ENCODE results near the gene MXD4.
A peak's percentile ranks its signal among the peaks of the same experiment; 100 is the strongest.

MXD4 gene

DNA sequence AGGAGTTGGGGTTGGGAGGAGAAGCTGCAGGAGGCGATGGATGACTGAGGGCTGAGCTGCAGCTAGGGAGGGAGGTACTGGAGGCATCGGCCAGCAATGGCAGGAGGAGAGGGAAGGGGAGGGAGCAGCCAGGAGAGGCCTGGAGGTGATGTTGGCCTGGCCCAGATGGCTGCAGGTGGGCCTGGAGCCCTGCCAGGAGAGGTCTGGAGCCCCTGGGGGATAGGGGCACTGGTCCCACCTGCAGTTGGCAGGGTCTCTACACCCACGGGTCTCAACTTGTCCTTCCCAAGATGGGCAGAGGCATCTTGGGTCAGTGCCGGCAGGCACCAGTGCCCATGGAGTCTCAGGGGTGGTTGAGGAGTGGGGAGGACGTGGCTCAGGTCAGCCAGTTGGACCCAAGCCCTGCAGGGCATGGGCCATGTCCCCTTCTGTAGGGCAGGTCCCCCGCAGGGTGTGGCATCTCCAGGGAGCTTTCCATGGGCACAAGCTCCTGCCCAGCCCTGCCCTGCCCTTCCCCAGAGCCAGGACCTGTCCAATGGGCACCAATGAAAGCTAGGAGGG lies 2.7 kb upstream of the MXD4 start:
- no peak for DNase-seq

DNA sequence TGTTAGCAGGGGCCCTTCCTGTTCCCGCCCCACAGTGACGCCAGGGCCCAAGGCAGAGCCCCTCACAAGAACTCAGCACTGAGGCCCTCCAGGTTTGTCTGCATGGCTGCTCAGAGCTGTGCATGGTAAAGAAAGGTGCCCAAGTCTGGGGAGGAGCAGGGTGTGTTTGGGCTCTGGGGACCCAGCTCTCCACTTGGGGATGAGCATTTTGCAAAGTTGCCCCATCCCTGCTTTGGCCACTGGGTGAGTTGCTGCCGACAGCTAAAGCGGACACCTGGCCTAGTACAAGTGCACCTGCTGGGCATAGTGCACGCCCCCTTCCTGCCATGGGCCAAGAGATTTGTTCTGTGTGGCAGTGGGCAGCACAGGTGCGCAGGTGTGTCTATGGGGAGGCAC lies 2.0 kb upstream of the MXD4 start:
- peak in 1 of 58 donors; percentile 25 for DNase-seq

DNA sequence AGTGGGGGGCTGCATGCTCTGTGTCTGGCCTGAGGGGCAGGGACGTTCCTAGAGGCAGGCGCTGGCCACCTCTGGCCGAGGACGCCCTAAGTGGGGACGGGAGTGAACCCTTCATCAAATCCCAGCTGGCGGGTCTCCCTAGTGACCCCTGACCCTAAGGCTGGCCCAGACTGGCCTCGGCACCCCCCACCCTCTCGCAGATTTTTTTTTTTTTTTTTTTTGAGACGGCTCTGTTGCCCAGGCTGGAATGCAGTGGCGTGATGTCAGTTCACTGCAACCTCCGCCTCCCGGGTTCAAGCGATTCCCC lies 988 bp upstream of the MXD4 start:
- DNase-seq: no peak

DNA sequence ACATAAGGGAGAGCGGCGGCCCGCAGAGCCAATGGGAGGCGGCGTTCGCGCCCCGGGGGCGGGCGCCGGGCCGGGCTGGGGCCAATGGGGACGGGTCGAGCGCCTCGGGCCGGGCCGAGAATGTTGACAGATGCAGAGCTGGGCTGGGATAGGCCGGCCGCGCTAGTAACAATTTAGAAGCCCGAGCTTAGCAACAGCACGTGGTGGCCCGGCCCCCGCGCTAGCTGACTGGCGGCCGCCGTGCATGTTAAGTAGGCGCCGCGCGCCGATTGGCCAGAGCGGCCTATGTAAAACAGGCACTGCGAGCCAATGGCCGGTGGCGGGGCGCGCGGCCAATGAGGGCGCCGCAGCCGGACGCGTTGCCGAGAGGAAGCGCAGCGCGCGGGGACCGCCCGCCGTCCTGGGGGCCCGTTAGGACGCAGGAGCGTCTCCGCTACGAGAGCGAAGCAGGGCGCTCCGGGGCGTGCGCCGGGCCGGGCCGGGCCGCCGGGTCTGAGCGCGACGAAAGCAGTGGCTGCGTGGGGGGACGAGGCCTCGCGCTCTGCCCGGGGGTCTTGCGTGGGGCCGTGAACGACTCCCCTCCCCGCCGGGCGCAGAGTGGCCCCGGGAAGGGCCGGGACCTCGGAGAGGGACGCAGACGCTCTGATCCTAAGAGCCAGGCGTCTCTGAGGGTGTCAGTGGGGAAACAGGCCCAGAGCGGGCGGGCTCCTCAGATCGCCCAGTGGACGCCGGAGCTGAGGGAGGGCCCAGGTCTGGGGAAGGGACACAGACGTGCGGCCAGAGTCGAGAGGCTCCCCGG lies 435 bp upstream of the MXD4 start:
- peak; percentile 80 to 100 (median 99) for DNase-seq

DNA sequence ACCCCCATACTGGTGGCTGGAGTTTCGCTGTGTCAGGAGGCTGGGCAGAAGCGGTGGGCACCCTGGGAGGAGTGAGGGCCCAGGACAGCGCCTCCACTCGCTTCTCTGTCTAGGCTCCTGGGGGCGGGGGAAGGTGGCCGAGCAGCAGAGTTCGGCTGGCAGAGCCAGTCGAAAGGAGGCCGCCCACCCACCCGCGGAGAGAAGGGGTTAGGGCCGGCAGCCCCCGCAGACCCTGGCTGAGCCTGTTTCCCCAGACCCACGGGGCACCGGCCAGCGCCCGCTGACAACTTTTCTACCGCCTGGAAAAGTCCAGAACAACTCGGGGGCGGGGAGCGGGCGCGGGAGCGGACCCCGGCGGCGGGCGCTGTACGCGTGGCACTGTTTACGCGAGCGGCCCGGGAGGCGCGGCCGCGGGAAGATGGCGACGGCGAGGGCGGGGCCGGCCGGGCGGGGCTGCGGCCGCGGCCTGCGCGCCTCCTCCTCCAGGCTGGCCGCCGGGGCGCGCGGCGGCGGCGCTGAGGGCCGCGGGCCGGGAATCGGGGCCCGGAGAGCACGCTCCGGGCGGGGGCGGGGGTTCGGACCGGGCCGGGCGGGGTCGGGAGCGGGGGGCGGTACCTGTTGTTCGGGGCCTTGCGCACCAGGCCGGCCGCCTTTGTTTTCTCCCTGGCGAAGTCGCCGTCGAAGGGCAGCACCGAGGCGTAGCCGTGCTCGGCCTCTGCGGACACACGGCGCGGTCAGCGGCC lies 628 bp downstream of the MXD4 start:
- peak in 5 of 58 donors; percentile 29 to 51 (median 44) for DNase-seq

DNA sequence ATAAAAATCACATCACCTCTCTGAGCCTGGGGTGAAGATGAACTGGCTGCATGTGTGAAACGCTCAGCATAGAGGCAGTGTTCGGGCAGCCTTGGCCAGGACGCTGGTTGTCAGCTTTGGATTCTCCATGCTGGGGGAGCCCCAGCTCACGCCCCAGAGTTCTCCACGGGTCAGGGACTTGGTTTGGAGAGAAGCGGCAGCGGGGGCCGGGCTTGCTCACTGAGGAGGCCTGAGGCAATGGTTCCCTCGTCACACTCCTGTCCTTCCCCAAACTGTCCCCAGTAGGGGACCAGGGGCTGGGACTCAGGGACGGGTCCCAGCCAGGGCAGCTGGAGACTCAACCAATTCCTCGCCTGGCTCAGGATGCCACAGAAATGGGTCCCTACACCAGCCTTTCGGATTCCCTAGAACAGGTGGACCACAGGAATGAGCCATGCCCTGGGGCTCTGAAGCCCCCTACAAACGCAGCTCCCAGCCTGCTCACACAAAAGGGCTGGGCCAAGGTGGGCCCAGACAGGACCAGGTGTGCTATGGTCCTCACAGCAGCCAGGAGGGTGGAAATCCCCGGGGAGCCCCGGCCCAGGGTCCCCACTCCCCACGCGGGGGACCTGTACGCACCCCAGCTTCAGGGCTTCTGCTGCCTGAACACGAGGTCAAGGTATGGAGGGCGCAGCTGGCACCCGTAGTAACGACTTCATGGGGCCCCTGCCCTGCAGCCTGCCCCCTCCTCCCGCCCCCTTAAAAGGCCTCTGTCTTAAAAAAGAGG lies 1.4 kb downstream of the MXD4 start:
- DNase-seq: no peak

DNA sequence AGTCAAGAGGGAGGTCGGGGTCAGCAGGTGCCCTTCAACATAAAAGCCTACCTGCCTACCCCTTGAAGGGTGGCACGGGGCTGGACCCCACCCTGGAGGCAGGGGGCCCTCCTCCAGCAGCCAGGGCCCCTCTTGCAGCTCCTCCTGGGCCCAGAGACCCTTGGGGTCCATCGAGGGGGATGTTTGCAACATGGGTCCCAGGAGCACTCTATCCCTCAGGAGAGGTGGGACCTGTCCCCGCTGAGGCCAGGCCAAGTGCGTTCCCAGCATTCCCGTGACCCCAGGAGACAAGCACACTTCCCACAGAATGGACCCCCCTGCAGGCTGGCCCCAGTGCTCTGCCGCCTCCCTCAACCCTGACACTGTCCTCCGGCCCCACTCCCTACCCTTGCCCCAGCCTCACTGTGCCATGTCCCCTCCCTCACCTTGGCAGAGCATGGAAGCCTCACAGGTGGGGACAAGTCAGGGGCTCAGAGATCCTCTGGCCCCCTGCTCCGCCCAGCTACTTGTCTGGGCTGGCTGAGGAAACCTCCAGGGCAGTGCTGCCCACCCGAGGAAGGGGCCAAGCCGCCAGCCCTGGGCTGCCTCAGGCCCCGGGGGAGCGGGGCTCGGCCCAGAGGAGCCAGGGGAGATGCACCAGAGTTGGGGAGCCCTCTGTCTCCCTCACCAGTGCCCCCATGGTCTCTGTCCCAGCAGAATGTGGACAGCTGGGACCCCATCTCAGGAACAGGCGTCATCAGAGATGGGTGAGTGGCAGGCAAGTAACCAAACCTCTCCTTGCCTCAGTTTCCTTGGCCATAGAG lies 2.2 kb downstream of the MXD4 start:
- no peak for DNase-seq

DNA sequence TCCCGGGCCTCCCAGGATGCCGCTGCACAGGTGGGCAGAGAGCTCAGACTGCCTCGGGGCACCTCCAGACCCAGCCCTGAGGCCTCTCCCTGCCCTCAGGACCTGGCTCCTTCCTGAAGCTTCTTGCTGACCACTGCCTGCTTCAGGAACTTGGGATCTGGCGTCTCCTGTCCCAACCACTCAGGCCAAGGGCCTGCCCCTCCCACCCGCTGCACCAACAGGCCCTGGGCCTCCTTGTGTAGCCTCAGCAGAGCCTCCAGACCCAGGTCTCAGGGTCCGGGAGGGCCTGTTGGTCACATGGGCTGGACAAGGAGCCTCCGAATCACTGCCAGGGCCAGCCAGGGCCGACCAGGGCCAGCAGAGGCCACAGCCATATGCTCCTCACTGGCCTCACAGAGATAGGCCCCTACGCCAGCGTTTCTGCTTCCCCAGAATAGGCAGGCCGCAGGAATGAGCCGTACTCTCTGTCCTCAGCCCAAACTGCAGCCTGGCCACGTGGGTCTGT lies 2.8 kb downstream of the MXD4 start:
- DNase-seq: no peak

DNA sequence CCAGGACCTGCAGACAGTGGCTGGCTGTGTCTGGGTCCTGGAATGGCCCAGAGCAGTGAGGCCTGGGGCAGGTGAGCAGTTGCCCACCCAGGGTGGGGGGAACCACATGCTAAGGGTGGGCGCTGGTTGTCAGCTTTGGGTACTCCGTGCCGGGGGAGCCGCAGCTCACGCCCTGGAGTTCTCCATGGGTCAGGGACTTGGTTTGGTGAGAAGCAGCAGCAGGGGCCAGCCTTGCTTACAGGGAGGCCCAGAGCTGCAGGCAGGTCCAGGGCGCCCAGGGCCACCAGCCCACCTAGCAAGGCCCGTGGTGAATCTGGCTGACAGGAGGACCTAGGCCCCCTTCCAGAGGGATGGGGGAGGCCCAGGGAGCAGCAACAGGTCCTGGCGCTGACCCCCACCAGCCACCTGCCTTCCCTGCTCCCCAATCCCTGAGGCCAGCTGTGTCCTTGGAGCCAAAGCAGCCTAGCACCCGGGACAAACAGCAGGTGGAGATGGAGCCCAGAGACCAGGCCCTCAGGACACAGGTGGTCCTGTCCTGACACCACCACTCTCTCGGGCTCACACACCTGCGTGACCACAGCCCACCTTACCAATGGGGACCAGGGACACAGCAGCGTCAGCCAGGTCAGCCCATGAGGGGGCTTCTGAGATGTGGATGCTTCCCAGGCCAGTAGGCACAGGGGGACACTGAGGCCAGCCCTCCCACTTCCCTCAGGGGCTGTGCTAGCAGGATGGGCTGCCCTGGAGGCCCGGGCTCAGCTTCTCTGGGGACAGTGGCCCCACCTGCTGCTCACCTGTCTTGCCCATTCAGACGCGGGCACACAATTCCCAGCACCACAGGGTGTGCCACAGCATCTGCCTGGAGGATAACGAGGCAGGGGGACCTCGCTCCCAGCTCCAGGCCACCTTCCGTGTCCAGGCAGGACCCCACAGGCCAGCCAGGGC lies 3.5 kb downstream of the MXD4 start:
- no peak for DNase-seq

DNA sequence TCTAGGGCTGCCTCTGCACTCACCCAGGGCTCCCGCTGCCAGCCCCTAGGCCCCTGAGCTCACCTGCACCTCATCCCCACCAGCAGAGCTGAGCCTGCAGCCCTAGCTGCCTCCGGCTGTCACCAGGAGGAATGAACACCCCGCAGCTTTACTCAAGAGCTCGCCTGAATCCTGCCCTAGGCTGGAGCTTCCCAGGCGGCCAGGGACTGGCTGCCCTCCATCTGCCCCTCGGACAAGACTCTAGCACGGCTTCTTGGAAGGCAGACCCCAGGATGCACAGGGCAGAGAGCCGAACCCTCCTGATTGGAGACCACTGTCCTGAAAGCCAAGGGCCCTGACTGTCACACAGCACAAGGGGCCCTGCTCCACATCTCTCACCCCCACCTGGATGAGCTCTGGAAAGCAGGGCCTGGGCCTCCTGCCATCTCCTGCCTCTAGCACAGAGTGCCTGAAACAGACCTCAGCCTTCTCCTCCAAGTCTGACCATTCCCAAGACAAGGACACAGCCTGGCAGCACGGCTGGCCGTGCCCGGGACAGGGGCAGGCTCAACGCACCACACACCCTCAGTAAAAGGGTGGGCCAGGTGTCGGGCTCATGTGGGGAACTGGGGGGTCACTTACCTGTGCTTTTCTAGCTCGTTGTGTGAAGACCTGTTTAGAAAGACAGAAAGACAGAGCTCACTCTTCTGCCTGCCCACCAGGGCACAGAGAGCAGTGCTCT lies 4.4 kb downstream of the MXD4 start:
- DNase-seq: no peak

DNA sequence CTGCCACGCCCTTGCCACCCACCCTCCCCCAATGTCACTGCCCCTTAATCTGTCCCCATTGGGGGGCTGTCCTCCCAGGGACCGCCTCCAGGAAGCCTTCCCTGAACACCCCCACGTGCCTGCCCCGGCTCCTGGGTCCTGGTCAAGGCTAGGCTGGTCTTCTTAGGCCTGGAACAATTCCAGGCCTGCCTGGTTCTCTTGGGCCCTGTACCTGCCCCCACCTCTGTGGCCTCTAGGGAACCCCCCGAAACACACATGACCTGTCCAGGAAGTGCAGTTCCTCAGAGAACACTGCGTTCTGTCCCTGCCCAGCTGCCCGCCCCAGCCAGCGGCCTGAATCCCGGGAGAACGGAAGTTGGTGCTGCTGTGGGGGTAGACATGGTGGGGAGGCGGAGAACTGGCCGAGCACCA lies 5.1 kb downstream of the MXD4 start:
- DNase-seq: peak in 1 of 58 donors; percentile 38

DNA sequence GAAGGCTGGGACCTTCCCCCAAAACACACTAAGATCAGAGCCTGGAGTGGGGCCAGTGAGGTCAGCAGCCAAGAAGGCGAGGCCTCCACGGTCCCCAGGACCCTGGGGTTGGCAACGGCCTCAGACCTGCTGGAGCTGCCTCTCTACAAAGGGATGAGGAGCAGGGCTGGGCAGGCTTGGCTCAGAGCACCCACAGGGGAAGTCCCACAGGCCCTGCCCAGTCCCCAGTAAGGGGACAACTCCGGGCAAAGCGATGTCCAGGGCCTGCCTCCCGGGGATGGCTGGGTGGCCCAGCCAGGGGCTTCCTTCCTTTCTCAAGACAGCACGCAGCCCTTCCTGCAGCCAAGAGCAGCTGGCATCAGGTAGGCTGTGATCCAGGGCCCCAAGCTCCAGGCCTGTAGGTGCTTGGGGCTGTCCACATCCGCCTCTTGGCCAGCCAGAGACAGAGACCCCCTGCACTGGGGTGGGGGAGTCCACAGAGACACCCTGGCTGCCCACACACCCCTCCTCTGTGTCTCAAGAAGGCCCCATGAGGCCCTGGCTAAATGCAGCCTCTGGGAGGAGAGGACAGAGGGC lies 5.7 kb downstream of the MXD4 start:
- no peak for DNase-seq

DNA sequence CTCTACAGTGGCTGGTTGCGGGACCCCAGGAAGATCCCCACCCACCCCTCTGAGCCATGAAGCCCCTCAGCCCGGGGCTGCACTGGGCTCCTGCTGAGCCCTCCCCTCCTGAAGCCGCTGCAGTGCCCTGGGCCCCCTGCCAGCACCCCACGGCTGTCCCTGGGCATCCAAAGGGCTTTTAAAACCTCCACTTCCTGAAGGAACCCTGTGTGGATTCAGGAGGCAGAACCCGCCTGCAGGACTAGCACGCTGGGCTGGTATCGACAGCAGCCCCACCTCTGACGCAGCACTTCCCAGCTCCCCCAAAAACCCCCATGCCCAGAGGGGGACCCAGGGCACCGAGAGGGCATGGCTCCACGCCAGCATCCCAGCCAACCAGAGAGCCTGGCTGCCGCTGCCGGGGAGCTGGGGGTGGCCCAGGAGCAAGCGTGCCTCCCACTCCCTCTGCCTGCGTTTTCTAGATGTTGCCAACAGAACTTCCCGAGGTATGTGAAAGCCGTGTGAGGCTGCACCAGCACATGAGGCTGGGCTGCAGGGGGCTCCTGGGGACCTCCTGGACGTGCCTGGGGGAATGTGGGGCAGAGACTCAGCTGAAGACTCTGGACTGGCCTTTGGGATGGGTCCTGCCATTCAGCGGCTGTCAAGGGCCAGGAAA lies 6.3 kb downstream of the MXD4 start:
- DNase-seq: peak in 15 of 58 donors; percentile 22 to 62 (median 42)

DNA sequence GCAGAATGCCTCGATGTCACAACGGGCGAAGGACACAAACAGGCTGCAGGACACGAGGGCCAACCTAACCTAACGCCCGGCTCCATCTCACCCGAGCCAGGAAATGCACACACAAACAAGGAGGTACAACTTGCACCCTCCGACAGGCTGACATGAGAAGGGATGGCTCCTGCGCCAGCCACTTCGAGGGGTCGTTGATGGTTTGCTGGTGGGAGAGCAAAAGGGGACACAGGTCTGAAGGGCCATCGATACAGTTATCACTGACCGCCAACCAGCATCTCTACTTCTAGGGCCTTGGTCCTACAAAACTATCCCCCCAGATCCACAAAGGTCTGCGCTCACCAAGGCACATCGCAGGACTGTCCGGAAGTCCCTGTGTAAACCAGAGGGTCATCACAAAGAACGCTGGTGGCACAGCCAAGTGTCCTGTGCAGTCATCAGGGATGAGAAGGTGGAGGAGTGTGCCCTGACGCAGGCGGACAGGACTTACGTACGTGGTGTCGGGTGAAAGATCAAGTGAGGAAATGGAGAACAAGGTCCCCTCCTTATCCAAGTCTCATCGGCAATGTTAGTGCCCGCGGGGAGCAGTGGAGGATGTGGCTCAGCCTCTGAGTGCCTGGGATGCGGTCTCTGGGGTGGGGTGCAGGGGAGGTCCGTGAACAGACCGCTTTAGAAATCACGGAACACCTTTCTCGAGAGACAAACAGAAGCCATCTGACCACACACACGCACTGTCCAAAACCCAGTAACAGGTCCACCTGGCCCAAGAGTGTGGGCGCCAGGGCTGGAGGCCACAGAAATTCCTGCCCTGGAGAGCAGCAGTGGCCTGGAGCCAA lies 7.0 kb downstream of the MXD4 start:
- no peak for DNase-seq

DNA sequence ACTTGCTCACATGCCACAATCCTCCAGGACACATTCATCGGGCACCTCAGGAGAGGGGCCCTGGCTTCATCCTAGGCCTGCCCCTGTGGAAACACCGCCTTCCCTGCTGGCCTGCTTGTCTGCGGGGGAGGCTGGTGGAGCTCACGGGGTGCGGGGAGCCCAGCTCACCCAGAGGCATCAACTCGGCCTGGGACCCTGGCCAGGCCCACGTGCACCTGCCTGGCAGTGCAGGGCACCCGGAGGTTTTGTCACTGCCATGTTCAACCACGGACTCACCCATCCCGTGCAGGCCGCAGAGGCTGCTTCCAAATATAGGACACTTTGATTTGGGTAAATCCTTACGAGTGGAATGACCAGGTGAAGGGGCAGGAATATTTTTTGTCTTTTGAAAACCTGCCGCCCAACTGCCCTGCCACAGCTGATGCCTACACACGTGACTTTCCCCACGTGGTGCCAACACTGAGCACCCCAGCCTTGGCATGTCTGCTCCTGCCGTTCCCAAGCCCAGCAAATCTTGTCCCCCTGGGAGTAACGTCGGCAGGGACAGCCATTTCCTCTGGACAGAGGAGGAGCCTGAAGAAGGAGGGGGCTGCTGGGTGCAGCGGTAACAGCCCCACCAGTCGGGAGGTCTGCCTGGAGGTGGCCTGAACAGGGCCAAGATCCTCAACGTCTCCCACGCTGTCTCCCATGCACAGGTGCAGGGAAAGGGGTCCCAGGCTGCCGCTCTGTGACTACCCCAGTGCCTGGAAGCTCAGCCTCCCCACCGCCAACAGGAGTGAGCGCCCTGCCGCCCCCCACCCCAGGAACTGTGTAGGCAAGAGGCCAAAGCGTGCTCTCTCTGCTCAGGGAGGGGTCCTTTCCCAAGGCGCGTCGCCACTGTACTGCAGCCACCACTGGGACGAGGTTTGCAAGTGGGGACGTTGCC lies 8.5 kb downstream of the MXD4 start:
- DNase-seq: no peak

DNA sequence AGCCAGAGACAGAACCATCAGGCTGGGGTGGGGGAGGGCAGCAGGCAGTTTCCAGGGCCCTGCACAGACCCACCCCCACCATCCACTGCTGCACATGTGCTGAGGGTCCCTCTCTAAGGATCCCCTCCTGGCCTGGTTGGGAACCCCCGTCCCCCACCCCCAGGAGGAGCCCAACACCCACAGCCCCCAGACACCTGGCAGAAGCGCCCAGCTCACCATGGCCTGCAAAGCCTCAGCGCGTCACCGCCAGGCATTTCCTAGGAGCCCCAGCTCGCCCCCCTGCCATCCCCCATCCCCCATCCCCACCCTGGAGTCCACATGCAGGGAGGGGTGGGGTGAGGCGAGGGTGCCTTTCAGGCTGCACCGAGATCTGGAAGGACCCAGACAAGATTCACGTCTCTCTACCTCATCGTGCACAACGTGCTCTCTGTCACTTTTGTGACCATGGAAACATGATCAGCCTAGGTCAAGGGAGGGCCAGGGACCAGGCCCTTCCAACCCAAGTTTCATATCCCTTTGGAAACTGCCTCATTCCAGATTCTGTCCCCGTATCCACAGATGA lies 9.3 kb downstream of the MXD4 start:
- DNase-seq: no peak
